ENCODE measurements around the gene CDH11.

DNA sequence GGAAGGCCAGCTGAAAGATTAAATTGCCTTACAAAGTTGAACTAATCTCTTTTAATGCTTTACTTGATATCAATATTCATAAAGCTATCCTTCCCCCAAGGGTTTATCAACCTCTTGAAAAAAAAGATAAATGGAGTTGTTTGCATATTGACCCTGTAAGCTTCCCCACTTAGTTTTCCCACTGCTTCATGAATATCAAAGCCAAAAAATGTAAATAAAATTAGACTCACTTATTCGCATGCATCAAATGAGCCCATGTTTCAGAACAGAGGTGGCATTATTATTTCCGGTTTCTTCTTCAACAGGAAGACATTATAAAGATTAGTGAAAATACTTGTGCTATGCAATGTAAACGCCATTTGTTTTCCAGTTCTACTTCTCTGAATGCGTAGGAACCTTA, 150.7 kb downstream of the CDH11 start:
- TF ChIP-seq POLR2AphosphoS5 (IDR thresholded peaks at IDR 0.05) (no peak), EZH2 (IDR thresholded peaks at IDR 0.05; ENCODE audit: borderline replicate concordance, insufficient read depth, low read length, poor library complexity, severe bottlenecking) (no peak), SMC3 (conservative IDR thresholded peaks at IDR 0.05; ENCODE audit: poor library complexity) (no peak), TAF1 (IDR thresholded peaks at IDR 0.05; ENCODE audit: low read depth) (no peak), EP300 (conservative IDR thresholded peaks at IDR 0.05; ENCODE audit: poor library complexity, severe bottlenecking) (no peak), MXI1 (conservative IDR thresholded peaks at IDR 0.05; ENCODE audit: poor library complexity, severe bottlenecking) (no peak), RAD21 (conservative IDR thresholded peaks at IDR 0.05) (no peak)
- TF ChIP-seq, protein P1, sequence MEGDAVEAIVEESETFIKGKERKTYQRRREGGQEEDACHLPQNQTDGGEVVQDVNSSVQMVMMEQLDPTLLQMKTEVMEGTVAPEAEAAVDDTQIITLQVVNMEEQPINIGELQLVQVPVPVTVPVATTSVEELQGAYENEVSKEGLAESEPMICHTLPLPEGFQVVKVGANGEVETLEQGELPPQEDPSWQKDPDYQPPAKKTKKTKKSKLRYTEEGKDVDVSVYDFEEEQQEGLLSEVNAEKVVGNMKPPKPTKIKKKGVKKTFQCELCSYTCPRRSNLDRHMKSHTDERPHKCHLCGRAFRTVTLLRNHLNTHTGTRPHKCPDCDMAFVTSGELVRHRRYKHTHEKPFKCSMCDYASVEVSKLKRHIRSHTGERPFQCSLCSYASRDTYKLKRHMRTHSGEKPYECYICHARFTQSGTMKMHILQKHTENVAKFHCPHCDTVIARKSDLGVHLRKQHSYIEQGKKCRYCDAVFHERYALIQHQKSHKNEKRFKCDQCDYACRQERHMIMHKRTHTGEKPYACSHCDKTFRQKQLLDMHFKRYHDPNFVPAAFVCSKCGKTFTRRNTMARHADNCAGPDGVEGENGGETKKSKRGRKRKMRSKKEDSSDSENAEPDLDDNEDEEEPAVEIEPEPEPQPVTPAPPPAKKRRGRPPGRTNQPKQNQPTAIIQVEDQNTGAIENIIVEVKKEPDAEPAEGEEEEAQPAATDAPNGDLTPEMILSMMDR (IDR thresholded peaks at IDR 0.05; ENCODE audit: poor library complexity, severe bottlenecking), result no peak
- TF ChIP-seq, protein P2, sequence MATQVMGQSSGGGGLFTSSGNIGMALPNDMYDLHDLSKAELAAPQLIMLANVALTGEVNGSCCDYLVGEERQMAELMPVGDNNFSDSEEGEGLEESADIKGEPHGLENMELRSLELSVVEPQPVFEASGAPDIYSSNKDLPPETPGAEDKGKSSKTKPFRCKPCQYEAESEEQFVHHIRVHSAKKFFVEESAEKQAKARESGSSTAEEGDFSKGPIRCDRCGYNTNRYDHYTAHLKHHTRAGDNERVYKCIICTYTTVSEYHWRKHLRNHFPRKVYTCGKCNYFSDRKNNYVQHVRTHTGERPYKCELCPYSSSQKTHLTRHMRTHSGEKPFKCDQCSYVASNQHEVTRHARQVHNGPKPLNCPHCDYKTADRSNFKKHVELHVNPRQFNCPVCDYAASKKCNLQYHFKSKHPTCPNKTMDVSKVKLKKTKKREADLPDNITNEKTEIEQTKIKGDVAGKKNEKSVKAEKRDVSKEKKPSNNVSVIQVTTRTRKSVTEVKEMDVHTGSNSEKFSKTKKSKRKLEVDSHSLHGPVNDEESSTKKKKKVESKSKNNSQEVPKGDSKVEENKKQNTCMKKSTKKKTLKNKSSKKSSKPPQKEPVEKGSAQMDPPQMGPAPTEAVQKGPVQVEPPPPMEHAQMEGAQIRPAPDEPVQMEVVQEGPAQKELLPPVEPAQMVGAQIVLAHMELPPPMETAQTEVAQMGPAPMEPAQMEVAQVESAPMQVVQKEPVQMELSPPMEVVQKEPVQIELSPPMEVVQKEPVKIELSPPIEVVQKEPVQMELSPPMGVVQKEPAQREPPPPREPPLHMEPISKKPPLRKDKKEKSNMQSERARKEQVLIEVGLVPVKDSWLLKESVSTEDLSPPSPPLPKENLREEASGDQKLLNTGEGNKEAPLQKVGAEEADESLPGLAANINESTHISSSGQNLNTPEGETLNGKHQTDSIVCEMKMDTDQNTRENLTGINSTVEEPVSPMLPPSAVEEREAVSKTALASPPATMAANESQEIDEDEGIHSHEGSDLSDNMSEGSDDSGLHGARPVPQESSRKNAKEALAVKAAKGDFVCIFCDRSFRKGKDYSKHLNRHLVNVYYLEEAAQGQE (IDR thresholded peaks at IDR 0.05; ENCODE audit: borderline replicate concordance), result no peak
